Measurements from ENCODE around the gene GSG1.
A peak's percentile ranks its signal among the peaks of the same experiment; 100 is the strongest.
"Not testable (repeated sequence)": the region's sequence is repeated elsewhere in the genome, so short reads cannot be mapped to it uniquely, and the experiment has no call there.

The GSG1 gene

DNA sequence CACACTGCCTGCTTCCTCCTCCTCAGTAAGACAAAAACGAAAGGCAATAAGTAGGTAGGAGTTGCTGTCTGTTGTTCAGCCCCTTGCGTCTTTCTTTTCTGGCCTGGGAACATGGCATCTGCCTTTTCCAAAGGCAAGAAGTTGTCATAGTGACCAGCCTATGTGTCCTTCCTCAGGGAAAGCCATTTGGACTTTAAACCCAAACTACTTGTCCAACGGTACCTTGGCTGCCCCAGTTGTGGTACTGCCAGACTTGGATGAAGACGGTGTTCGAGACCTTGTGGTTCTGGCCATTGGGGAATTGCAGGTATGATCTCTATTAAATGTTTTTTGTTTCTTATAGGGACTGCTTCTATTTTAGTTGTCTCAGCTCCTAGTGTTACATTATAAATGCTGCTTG lies 40.8 kb downstream of the GSG1 start:
- peak in 7 of 56 donors; percentile 2 to 30 (median 15) for DNase-seq

DNA sequence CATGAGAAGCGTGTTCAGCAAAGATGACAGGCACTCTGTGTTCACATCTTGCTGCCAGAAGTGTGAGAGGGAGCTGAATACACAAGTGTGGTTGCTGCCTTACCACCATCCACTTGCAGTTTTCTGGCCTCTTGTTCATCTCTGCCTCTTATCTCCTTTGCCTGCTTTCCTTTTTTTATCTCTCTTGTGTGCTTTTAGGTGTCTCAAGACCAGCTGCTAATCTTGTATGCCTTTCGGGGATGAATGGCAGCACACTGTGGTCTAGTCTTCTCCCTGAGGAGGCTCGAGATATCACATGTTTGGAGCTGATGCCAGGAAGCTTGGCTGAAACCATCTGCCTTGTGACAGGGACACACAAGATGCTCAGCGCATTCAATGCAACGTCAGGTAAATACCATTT lies 42.1 kb downstream of the GSG1 start:
- DNase-seq, result no peak

DNA sequence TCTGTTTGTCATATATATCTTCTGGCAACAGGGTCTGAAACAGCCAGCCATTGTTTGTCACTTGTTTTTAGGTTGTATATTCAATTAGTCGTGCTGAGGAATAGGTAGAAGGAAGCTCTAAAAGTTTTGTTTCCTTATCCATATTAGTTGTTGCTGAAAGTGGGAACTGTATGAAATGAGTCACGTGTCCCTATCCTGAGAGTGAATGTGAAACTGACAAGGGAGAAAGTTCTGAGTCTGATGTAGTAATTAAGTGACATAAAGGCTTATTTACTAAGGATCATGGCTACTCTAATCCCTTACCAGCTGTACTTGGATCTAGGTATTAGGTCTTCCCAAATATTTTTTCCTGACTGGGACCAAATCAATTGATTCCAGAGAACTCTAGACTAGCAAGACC lies 42.9 kb downstream of the GSG1 start:
- no peak for DNase-seq

DNA sequence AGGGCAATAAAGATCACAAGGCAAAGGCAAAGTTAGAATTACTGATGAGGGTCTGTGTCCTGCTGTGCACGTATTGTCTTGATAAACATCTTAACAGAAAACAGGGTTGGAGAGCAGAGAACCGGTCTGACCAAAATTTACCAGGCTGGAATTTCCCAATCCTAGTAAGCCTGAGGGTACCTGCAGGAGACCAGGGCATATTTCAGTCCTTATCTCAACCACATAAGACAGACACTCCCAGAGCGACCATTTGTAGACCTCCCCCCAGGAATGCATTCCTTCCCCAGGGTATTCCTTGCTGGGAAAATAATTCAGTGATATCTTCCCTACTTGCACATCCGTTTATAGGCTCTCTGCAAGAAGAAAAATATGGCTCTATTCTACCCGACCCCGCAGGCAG lies 49.9 kb downstream of the GSG1 start:
- not testable (repeated sequence) for DNase-seq

DNA sequence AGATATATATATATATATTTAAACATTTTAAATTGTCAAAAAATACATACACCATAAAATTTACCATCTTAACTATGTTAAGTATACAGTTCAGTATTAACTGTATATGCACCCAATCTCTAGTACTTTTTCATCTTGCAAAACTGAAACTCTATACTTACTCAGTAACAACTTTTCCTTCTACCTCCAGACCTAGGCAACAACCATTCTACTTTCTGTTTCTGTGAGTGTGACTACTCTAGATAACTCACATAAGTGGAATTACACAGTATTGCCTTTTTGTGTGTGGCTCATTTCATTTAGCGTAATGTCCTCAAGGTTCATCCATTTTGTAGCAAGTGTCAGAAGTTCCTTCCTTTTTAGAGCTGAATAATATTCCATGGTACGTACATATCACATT lies 51.0 kb downstream of the GSG1 start:
- DNase-seq, result no peak

DNA sequence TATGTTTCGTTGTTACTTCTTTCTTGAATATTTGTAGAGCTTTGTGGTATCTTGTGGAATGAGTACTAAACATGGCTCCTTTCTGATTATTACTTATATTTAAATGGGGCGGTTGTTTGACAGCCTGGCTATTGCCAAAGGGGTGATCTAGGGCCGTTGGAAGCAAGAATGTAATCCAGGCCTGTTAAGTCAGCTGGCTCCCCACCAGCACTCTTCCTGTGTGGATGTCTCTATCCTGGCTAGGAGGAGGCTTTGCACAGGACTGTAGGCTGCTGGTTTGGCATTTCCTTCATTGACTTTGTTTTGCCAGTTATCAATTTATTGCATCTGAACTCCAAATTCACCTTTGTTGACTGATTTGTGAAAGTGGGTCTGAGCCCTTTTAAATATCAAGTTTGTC lies 53.7 kb downstream of the GSG1 start:
- no peak for DNase-seq

DNA sequence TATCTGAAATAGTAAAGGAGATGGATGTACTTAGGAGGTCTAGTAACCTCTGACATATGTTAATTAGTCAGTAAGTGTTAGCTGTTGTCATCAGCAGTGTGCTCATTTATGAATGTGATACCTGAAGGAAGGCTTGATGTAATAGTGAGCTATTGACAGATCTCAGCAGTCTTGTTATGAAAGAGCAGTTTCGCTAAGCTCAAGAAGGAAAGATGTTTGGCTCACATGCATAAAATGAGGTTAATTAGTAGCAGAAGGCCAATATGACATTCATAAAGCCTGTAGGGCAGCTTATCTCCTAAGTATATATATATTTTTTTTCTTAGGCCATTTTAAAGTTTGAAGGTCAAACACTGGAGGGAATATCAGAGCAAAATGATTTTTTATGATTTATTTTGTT lies 56.5 kb downstream of the GSG1 start:
- no peak for DNase-seq

DNA sequence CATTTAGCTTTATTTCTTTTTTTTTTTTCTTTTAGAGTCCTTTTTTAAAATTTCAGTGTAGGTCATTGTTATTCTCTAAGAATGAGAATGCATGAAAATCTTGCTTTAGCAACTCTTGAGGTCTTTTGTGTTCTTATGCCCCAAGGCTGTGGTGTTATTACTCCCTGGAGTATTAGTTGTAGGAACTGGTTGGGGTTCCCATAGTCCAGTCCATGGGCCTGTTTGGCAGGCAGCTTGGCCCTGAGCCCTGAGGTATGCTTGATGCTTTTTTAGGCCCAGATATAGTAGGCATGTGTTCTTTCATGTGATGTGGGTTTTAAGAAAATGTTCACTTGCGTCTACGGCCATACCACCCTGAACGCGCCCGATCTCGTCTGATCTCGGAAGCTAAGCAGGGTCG lies 57.7 kb downstream of the GSG1 start:
- no peak for DNase-seq

DNA sequence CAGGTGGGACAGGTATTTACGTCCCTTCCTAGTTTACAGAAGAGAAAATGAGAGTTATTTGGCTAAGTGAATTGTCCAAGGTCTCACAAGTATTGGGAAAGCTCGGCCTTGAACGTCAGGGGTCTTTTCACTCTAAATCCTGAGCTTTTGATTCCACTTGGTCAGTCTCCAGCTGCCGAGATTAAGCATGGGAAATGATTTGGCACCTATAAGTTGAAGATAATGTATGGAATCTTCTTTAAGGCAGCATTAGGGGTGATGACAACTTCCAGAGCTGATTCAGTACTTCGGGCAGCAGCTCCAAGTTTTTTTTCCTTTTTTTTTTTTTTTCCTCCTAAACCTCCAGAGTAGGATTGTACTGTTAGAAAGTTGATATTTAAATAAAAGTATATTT lies 58.6 kb downstream of the GSG1 start:
- DNase-seq, result no peak

DNA sequence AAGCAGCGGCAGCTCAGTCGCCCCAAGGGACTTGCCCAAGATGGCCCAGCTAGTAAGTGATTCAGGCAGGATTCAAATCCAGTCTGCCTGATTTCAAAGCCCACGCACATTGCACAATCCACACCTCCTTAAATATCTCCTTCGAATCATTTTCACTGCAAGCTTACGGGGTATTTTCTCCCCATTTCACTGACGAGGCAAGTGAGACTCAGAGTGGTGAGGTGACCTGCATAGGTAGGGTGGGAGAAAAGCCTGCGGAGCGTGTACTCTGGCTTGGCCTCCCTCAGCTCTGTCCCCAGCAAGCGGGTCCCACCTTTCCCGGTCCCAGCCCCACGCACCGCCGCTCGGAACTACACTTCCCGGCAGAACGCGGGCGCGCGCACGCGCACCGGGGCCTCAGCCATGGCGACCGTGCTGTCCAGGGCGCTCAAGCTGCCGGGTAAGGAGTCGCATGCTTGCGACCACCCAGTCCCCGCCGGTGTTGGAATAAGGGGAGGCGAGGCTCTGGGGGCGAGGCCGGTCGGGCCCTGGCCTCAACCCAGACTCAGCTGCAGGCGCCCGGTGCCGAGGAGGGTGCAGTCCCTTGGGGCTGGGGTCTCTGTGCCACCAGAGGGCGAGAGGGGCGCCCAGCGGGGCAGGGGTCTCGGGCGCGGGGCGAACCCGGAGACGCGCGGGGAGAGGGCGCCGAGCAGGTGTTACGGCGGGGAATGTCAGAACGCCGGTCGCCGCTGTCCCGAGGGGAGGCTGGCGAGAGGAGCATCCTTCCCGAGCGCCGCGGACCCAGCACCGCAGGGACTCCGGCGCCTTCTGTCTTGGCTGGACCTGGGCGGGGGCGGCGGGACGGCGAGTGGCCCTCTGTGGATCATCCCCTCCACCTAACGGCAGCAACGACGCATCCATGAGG lies 59.2 kb downstream of the GSG1 start, which contains the start of gene FAM234B:
Gene FAM234B (plus strand): TSS at position 380 of the 904 bp plus-strand sequence. CDS start 23 bp downstream, at position 403.
- peak in 54 of 56 donors; percentile 34 to 85 (median 65) for DNase-seq

DNA sequence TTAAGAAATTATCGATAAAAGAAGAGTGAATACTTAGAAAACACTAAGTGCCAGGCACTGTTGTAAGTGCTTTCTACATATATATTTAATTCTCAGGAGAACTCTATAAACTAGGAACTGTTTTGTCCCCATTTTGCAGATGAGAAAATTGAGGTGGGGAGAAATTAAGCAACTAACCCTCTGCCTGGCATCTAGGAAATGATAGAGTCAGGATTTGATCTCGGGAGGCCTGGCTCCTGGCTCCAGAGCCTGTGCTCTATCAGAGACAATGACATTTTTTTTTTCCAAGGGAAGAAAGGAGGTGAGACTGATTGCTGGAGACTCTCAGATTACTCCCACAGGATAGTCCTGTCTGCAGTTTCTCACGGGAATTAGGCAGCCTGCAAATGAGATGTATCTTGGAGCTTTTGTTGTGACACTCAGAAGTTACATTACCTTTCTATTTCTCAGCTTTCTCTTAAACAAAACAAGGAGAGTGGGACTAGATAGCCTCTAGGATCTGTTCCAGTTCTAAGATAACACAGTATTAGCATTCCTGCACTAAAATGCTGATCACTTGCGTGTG lies 60.7 kb downstream of the GSG1 start:
- DNase-seq, result no peak

DNA sequence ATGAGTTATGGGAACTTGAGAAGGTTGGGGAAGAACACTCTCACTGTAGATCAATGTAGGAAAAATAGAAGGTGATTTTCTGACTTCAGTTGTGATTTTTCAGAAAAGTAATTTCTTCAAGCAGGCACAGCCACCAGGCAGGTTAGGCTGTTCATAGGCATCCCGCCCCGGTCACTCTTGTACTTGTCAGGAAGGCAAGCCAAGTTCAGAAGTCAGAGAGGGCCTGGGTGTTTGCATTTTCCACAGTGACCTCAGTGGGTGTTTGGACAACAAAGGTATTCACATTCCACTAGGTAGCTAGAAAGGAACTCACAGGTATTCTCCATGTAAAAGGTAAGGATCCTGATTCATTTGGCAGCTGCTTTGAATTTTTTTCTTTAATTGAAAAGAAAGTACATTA lies 62.2 kb downstream of the GSG1 start:
- DNase-seq, result no peak

DNA sequence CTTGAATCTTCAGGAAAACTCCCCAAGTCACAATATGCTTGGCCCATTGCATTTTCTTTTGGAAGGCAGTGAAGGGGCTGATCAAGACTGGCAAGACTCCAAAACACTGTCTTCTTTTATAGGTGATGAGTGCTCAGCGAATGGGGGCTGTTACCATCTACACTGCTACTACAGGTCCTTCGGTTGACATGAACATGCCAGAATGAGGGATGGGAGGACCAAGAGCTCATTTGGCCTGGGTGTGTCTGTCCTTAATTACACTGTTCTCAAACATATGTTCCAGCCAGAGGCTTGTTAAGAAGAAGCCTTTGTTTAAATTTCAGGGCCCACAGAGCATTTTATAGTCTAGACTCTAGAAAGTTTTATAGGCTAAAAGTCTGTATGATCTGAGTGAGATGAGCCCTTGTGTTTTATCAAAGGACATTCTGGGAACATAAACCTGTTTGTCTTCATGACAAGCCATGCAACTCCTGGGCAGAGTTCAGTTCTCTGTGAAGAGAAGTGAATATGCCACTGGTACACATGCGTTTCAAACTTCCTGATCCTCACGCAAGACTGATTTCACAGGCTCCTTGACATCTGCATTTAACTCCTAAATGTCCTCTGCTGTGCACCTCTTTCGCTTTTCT lies 64.0 kb downstream of the GSG1 start:
- no peak for DNase-seq

DNA sequence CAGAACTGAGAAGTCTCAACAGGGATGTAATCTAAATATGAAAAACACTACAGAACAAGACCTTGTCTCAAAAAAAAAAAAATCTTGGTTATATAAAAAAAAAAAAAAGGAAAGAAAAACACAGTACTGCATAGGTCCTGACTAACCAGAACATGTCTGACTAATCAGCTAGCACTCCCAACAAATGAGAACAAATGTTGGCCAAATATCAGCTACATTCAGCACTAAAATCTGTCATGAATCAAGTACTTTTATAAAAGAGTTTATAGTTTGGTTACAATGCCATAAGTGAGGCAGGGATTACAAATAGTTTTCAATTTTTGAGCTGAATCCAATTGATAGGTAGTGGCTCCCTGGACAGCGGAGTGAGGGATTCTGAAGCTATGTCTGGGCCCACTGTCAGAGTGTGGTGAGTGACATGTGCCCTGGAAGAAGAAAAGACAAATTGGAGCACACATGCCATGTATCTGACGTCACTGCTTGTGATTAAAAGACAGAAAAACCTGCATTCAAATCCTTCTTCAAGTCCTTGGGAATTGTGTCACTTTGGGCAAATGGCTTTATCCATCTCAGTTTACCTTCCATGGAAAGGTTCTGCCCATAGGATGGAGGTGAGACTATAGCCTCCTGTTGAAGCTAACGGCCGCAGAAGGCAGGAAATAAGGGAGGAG lies 64.8 kb downstream of the GSG1 start:
- DNase-seq, result no peak

DNA sequence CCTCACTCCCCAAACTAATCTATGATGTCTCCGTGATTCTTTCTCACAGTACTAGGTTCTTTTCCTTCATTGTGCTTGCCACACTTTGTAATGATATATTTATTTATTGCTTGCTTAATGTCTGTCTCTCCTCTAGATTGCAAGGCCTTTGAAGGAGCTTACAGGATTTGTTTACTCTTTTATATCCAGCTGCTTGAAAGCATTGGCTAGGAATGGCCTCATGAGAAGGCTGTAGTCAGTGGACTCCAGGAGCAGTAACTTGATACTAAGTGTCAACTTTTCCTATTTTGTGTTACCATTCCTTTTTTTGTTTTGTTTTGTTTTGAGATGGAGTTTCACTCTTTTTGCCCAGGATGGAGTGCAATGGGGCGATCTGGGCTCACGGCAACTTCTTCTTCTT lies 66.6 kb downstream of the GSG1 start:
- DNase-seq, result no peak

DNA sequence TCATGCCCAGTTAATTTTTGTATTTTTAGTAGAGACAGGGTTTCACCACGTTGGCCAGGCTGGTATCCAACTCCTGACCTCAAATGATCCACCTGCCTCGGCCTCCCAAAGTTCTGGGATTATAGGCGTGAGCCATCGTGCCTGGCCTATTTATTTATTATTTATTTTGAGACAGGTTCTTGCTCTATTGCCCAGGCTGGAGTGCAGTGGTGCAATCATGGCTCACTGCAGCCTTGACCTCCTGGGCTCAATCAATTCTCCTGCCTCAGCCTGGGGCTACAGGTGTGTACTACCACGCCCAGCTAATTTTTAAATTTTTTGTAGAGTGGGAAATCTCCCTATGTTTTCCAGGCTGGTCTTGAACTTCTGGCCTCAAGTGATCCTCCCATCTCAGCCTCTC lies 68.1 kb downstream of the GSG1 start:
- not testable (repeated sequence) for DNase-seq
